GM23338 (cell line): Measurements from ENCODE around the gene JAKMIP3. TPM values are rescaled to one million over a fixed set of nuclear protein-coding genes. Genes with fewer than 3 reads are reported as not detected.

Experiments
- ATAC-seq: fragments of 200-7000 bp; cut with Tn5 transposase; 3 replicates; pipeline ENCODE4 v1.9.1; 2020
- DNase-seq: peaks from one replicate; pipeline ENCODE4 v3.0.0-alpha.2; 2015; ENCODE audit warnings: low spot score
- H2AFZ ChIP-seq: fragments of 200-600 bp; sonication (generic); 2 replicates; pipeline ENCODE4 v1.8.0; 2016; ENCODE audit warnings: antibody characterized with exemption, mild to moderate bottlenecking, moderate library complexity
- H3F3A ChIP-seq: fragments of 200-600 bp; sonication (generic); replicated peaks from 2 replicates; pipeline ENCODE4 v1.8.0; 2017; ENCODE audit warnings: antibody characterized with exemption, mixed run types, low read depth
- H3K27ac ChIP-seq: fragments of 200-600 bp; sonication (generic); 2 replicates; pipeline ENCODE4 v1.6.1; 2016; ENCODE audit warnings: low read depth
- H3K27me3 ChIP-seq: fragments of 200-600 bp; sonication (generic); 2 replicates; pipeline ENCODE4 v1.8.0; 2016; ENCODE audit warnings: mild to moderate bottlenecking, mixed run types, moderate library complexity; ENCODE audit not compliant: insufficient read depth
- H3K36me3 ChIP-seq: fragments of 200-600 bp; sonication (generic); 2 replicates; pipeline ENCODE4 v1.8.0; 2016; ENCODE audit warnings: mild to moderate bottlenecking; ENCODE audit not compliant: insufficient read depth
- H3K4me1 ChIP-seq: fragments of 200-600 bp; sonication (generic); 2 replicates; pipeline ENCODE4 v1.8.0; 2016; ENCODE audit warnings: mild to moderate bottlenecking, moderate library complexity; ENCODE audit not compliant: insufficient read depth
- H3K4me2 ChIP-seq: fragments of 200-600 bp; sonication (generic); 2 replicates; pipeline ENCODE4 v1.7.1; 2017; ENCODE audit warnings: mixed run types
- H3K4me3 ChIP-seq: fragments of 200-600 bp; sonication (generic); 2 replicates; pipeline ENCODE4 v1.6.1; 2016; ENCODE audit warnings: mixed run types
- H3K79me2 ChIP-seq: fragments of 200-600 bp; sonication (generic); replicated peaks from 2 replicates; pipeline ENCODE4 v1.8.0; 2017; ENCODE audit warnings: mild to moderate bottlenecking; ENCODE audit not compliant: insufficient read depth
- H3K9me2 ChIP-seq: fragments of 200-600 bp; sonication (generic); 2 replicates; pipeline ENCODE4 v1.8.0; 2017; ENCODE audit not compliant: insufficient read depth
- H4K20me1 ChIP-seq: fragments of 200-600 bp; sonication (generic); replicated peaks from 2 replicates; pipeline ENCODE4 v1.8.0; 2017; ENCODE audit warnings: mild to moderate bottlenecking; ENCODE audit not compliant: insufficient read depth
- H3K27ac Mint-ChIP-seq: 2 replicates; pipeline ENCODE4 v1.8.0; 2020; ENCODE audit warnings: inconsistent platforms, mild to moderate bottlenecking, moderate library complexity, mixed read lengths
- H3K27me3 Mint-ChIP-seq: 3 replicates; pipeline ENCODE4 v1.8.0; 2022; ENCODE audit warnings: low read depth, mild to moderate bottlenecking, moderate library complexity, mixed read lengths, inconsistent platforms; ENCODE audit not compliant: insufficient read depth, poor library complexity
- H3K36me3 Mint-ChIP-seq: 3 replicates; pipeline ENCODE4 v1.8.0; 2021; ENCODE audit warnings: low read depth, mild to moderate bottlenecking, inconsistent platforms, moderate library complexity, mixed read lengths
- H3K4me1 Mint-ChIP-seq: 3 replicates; pipeline ENCODE4 v1.8.0; 2020; ENCODE audit warnings: mild to moderate bottlenecking, inconsistent platforms, mixed read lengths
- H3K4me3 Mint-ChIP-seq: 3 replicates; pipeline ENCODE4 v1.8.0; 2021; ENCODE audit warnings: moderate library complexity, mild to moderate bottlenecking, inconsistent platforms, mixed read lengths
- H3K9me3 Mint-ChIP-seq: 3 replicates; pipeline ENCODE4 v1.8.0; 2020; ENCODE audit warnings: moderate library complexity, mild to moderate bottlenecking, inconsistent platforms, mixed read lengths
- CREB1 ChIP-seq: fragments of 250-450 bp; sonication (Bioruptor Pico); IDR thresholded peaks from 2 replicates; pipeline ENCODE4 v1.5.0; 2020; ENCODE audit warnings: low read depth, mild to moderate bottlenecking, moderate library complexity
- CTCF ChIP-seq, 2 experiments: fragments of 200-600 bp in 1 of 2; sonication (generic) in 1 of 2; conservative IDR thresholded peaks; 2 replicates each; pipeline versions ENCODE4 v1.5.1 to v1.6.1; 2016 to 2017; ENCODE audit warnings: antibody characterized with exemption in 2 of 2, low read depth in 2 of 2, mild to moderate bottlenecking in 2 of 2, moderate library complexity in 1 of 2
- ETS1 ChIP-seq: IDR thresholded peaks from 2 replicates; pipeline ENCODE4 v1.6.1; 2016; ENCODE audit warnings: antibody characterized with exemption
- EZH2 ChIP-seq: fragments of 200-600 bp; sonication (generic); IDR thresholded peaks from one replicate; pipeline ENCODE4 v1.8.0; 2017; ENCODE audit warnings: antibody characterized with exemption, mild to moderate bottlenecking, low read depth; ENCODE audit not compliant: unreplicated experiment
- EZH2phosphoT487 ChIP-seq: fragments of 200-600 bp; sonication (generic); IDR thresholded peaks from one replicate; pipeline ENCODE4 v1.8.1; 2018; ENCODE audit warnings: antibody characterized with exemption; ENCODE audit not compliant: unreplicated experiment
- JUNB ChIP-seq: IDR thresholded peaks from one replicate; pipeline ENCODE4 v1.6.1; 2016; ENCODE audit warnings: antibody characterized with exemption; ENCODE audit not compliant: unreplicated experiment
- NANOG ChIP-seq: IDR thresholded peaks from 2 replicates; pipeline ENCODE4 v1.6.1; 2016; ENCODE audit warnings: antibody characterized with exemption, borderline replicate concordance
- REST ChIP-seq: IDR thresholded peaks from one replicate; pipeline ENCODE4 v1.6.1; 2018; ENCODE audit warnings: antibody characterized with exemption; ENCODE audit not compliant: unreplicated experiment
- STAT1 ChIP-seq: IDR thresholded peaks from one replicate; pipeline ENCODE4 v1.6.1; 2016; ENCODE audit warnings: antibody characterized with exemption; ENCODE audit not compliant: unreplicated experiment
- ZNF114 ChIP-seq: fragments of 250-450 bp; sonication (Bioruptor Pico); IDR thresholded peaks from 2 replicates; pipeline ENCODE4 v1.5.0; 2020; ENCODE audit warnings: mild to moderate bottlenecking, moderate library complexity
- ZNF331 ChIP-seq: fragments of 250-450 bp; sonication (Bioruptor Pico); IDR thresholded peaks from 2 replicates; pipeline ENCODE4 v1.5.0; 2020; ENCODE audit warnings: low read depth, mild to moderate bottlenecking, moderate library complexity
- ZNF462 ChIP-seq: fragments of 250-450 bp; sonication (Bioruptor Pico); IDR thresholded peaks from 2 replicates; pipeline ENCODE4 v1.5.0; 2020; ENCODE audit warnings: mild to moderate bottlenecking, moderate library complexity
- polyA plus RNA-seq: library from polyadenylated mRNA; unstranded; fragments of >200 nt; fragmentation: Nextera tagmentation; extraction: Ambion mirVana; gene quantifications from 2 replicates; pipeline ENCODE4 v1.2.1, GENCODE V29; 2016
- total RNA-seq: library from RNA; depleted of rRNA; stranded (reverse); fragments of >200 nt; shearing (Covaris generic); gene quantifications from 2 replicates; pipeline ENCODE4 v1.2.3, GENCODE V29; 2014

JAKMIP3 gene
- total and polyA plus RNA-seq, 2 experiments from 2014 or later, result 0.87 to 1.2 TPM

- Mint-ChIP-seq H3K9me3 (no peaks in the 10 kb centered on the region), H3K27ac (no peak overlapping the region), H3K4me3 (no peak overlapping the region), H3K4me1 (no peaks in the 10 kb centered on the region; the same call in 2 of the 3 replicates), H3K36me3 (no peaks in the 10 kb centered on the region), H3K27me3 (peaks cover 9% of the 10 kb centered on the region)
- no peaks in the 10 kb centered on the region for H3K9me2 ChIP-seq
- no peaks in the 10 kb centered on the region for H3K4me1 ChIP-seq
- no peak overlapping the region for H3K4me3 ChIP-seq
- TF ChIP-seq ZNF331 (CRISPR knock-in tag) (no peak), CTCF (conservative IDR thresholded peaks at IDR 0.05; ENCODE audit: low read depth in 2 of 2) (no peak), ZNF462 (CRISPR knock-in tag) (no peak), STAT1 (no peak), ZNF114 (CRISPR knock-in tag) (no peak), EZH2 (no peak), REST (no peak), CREB1 (no peak), ETS1 (no peak), NANOG (no peak), JUNB (no peak), EZH2phosphoT487 (no peak)
- DNase-seq (no peak), ATAC-seq (no peak)
- H2AFZ ChIP-seq, result no peak overlapping the region
- H3K27me3 ChIP-seq, result no peaks in the 10 kb centered on the region
- no peak overlapping the region for H3K4me2 ChIP-seq
- no peaks in the 10 kb centered on the region for H3K79me2 ChIP-seq
- H4K20me1 ChIP-seq, result no peaks in the 10 kb centered on the region
- no peaks in the 10 kb centered on the region for H3K36me3 ChIP-seq
- H3K27ac ChIP-seq, result no peak overlapping the region
- no peaks in the 10 kb centered on the region for H3F3A ChIP-seq
Observed at GRCh38 chr10:132111871-132112341, 46.2 kb downstream of the JAKMIP3 start.
